ENCODE results near the gene BRAP. TPM values are rescaled to one million over a fixed set of nuclear protein-coding genes. Genes with fewer than 3 reads are reported as not detected.

Gene BRAP, protein sequence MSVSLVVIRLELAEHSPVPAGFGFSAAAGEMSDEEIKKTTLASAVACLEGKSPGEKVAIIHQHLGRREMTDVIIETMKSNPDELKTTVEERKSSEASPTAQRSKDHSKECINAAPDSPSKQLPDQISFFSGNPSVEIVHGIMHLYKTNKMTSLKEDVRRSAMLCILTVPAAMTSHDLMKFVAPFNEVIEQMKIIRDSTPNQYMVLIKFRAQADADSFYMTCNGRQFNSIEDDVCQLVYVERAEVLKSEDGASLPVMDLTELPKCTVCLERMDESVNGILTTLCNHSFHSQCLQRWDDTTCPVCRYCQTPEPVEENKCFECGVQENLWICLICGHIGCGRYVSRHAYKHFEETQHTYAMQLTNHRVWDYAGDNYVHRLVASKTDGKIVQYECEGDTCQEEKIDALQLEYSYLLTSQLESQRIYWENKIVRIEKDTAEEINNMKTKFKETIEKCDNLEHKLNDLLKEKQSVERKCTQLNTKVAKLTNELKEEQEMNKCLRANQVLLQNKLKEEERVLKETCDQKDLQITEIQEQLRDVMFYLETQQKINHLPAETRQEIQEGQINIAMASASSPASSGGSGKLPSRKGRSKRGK
- 11.3 and 12.1 TPM in 2 replicates for total RNA-seq

GRCh38 chr12:111685811-111686573, at the start of gene BRAP, which contains the start of gene ACAD10:
Gene BRAP, minus strand, starts transcription at chr12:111685956. Its CDS starts 164 bp downstream, at chr12:111685792.
Gene ACAD10, plus strand, starts transcription at chr12:111686053. Its CDS starts 6,657 bp downstream, at chr12:111692710.

GRCh38 chr12:111598637-111599452, 86.9 kb downstream of the BRAP start, which contains the start of gene ATXN2:
Gene ATXN2, minus strand, starts transcription at chr12:111599315. Its CDS starts 281 bp downstream, at chr12:111599034.

Other genes with a start within 250 kb of the BRAP start
- gene ATXN2, start 86.6 kb downstream of the BRAP start, total RNA-seq, result 13.5 and 22.5 TPM in 2 replicates
- gene ACAD10, start 97 bp upstream of the BRAP start, total RNA-seq, result 12.0 and 22.9 TPM in 2 replicates
- 79.1 and 83.8 TPM in 2 replicates for gene ALDH2, start 81.0 kb upstream of the BRAP start, total RNA-seq
- gene MAPKAPK5, start 156.3 kb upstream of the BRAP start, total RNA-seq, result 29.1 and 47.8 TPM in 2 replicates